H1 (cell line): Measurements from ENCODE around the gene MOB2. TPM values are rescaled to one million over a fixed set of nuclear protein-coding genes. Genes with fewer than 3 reads are reported as not detected.
A peak's percentile ranks its signal among the peaks of the same experiment; 100 is the strongest.

Experiments
- CTCF ChIA-PET: fragments of 300-600 bp; sonication (Branson Sonifier 250); formaldehyde crosslinking; loops from one replicate; lab custom pipeline; 2021; ENCODE audit not compliant: partially characterized antibody; lab: Charles Lee
- POLR2A ChIA-PET: fragments of 300-600 bp; sonication (Branson Sonifier 250); formaldehyde crosslinking; loops from one replicate; lab custom pipeline; 2021; ENCODE audit warnings: inconsistent platforms; ENCODE audit not compliant: partially characterized antibody; lab: Charles Lee
- DNase-seq, 2 experiments: peaks; one replicate each; pipeline versions ENCODE4 v3.0.0 to v3.0.0-alpha.2; 2010 to 2022; ENCODE audit warnings: low spot score in 2 of 2, low read depth in 1 of 2, mixed read lengths in 1 of 2
- FAIRE-seq: peaks from 2 replicates; lab custom pipeline; 2011; peaks lifted over from hg19 to GRCh38; lab: Jason Lieb, UNC
- H2AFZ ChIP-seq: 2 replicates; pipeline ENCODE4 v1.8.1; 2012; ENCODE audit warnings: low read length, inconsistent platforms
- H2AK5ac ChIP-seq: 2 replicates; pipeline ENCODE4 v1.6.1; 2013; ENCODE audit warnings: low read depth, low read length
- H2BK120ac ChIP-seq: replicated peaks from 2 replicates; pipeline ENCODE3; 2013; ENCODE audit warnings: low read depth, low read length, inconsistent platforms
- H2BK12ac ChIP-seq: 2 replicates; pipeline ENCODE4 v1.6.1; 2013; ENCODE audit warnings: low read depth, low read length
- H2BK15ac ChIP-seq: 2 replicates; pipeline ENCODE4 v1.6.1; 2013; ENCODE audit warnings: low read length
- H2BK20ac ChIP-seq: 2 replicates; pipeline ENCODE4 v1.6.1; 2013; ENCODE audit warnings: low read length
- H2BK5ac ChIP-seq: 2 replicates; pipeline ENCODE4 v1.6.1; 2013; ENCODE audit warnings: low read depth, low read length
- H3K14ac ChIP-seq: 2 replicates; pipeline ENCODE4 v1.6.1; 2013; ENCODE audit warnings: inconsistent platforms; ENCODE audit not compliant: insufficient read length
- H3K18ac ChIP-seq: 2 replicates; pipeline ENCODE4 v1.6.1; 2013; ENCODE audit warnings: low read length; ENCODE audit errors: extremely low read depth
- H3K23ac ChIP-seq: 2 replicates; pipeline ENCODE4 v1.6.1; 2013; ENCODE audit warnings: inconsistent platforms; ENCODE audit not compliant: insufficient read length
- H3K23me2 ChIP-seq: 2 replicates; pipeline ENCODE4 v1.6.1; 2013; ENCODE audit warnings: low read depth, low read length
- H3K27ac ChIP-seq: 2 replicates; pipeline ENCODE4 v1.6.1; 2011; ENCODE audit warnings: low read depth, low read length, inconsistent platforms
- H3K27me3 ChIP-seq, 4 experiments: replicated peaks in 1 of 4; 1 replicate in 1 of 4; 2 replicates in 3 of 4; pipeline versions ENCODE4 v1.6.1 to v1.8.1; 2011 to 2013; ENCODE audit warnings: low read length in 3 of 4, mild to moderate bottlenecking in 3 of 4, inconsistent platforms in 2 of 4, mixed read lengths in 2 of 4, moderate library complexity in 1 of 4; ENCODE audit not compliant: control insufficient read depth in 3 of 4, insufficient read depth in 3 of 4; ENCODE audit errors: extremely low read depth in 1 of 4
- H3K36me3 ChIP-seq, 4 experiments: 2 replicates each; pipeline versions ENCODE4 v1.6.1 to v1.8.1; 2011 to 2013; ENCODE audit warnings: mild to moderate bottlenecking in 4 of 4, low read length in 3 of 4, moderate library complexity in 2 of 4, control low read depth in 1 of 4, inconsistent platforms in 1 of 4; ENCODE audit not compliant: insufficient read depth in 4 of 4, control insufficient read depth in 2 of 4
- H3K4ac ChIP-seq: replicated peaks from 2 replicates; pipeline ENCODE3; 2013; ENCODE audit warnings: low read length, low read depth, mixed read lengths, inconsistent platforms; ENCODE audit not compliant: insufficient read length
- H3K4me1 ChIP-seq, 4 experiments: replicated peaks in 1 of 4; 1 replicate in 1 of 4; 2 replicates in 3 of 4; pipeline versions ENCODE4 v1.6.1 to v1.8.1; 2011 to 2013; ENCODE audit warnings: low read length in 3 of 4, inconsistent platforms in 2 of 4, mixed read lengths in 1 of 4; ENCODE audit not compliant: insufficient read depth in 4 of 4, control insufficient read depth in 3 of 4
- H3K4me2 ChIP-seq, 2 experiments: 2 replicates each; pipeline versions ENCODE4 v1.6.1 to v1.8.1; 2011 to 2013; ENCODE audit warnings: low read depth in 2 of 2, low read length in 2 of 2, control low read depth in 1 of 2, inconsistent platforms in 1 of 2, mild to moderate bottlenecking in 1 of 2; ENCODE audit not compliant: insufficient read depth in 1 of 2
- H3K4me3 ChIP-seq, 4 experiments: fragments of 200-600, 300-600 bp in 1 of 4; sonication (generic), shearing (Covaris generic), sonication (Bioruptor Twin) in 1 of 4; 2 replicates each; pipeline versions ENCODE4 v1.5.1 to v1.8.1; 2011 to 2016; ENCODE audit warnings: low read length in 4 of 4, low read depth in 3 of 4, control low read depth in 2 of 4, inconsistent platforms in 2 of 4, mild to moderate bottlenecking in 2 of 4, mixed read lengths in 1 of 4, moderate library complexity in 1 of 4; ENCODE audit not compliant: insufficient read depth in 2 of 4; ENCODE audit errors: extremely low read depth in 1 of 4
- H3K56ac ChIP-seq: replicated peaks from 2 replicates; pipeline ENCODE3; 2013; ENCODE audit warnings: low read depth, mild to moderate bottlenecking, mixed read lengths, low read length, inconsistent platforms; ENCODE audit not compliant: insufficient read length
- H3K79me1 ChIP-seq: 2 replicates; pipeline ENCODE4 v1.6.1; 2013; ENCODE audit warnings: low read depth, low read length, control low read depth
- H3K79me2 ChIP-seq, 2 experiments: 2 replicates each; pipeline versions ENCODE4 v1.6.1 to v1.8.1; 2012 to 2013; ENCODE audit warnings: low read length in 2 of 2, mild to moderate bottlenecking in 2 of 2, inconsistent platforms in 1 of 2; ENCODE audit not compliant: insufficient read depth in 2 of 2, control insufficient read depth in 1 of 2
- H3K9ac ChIP-seq, 4 experiments: replicated peaks in 1 of 4; 1 replicate in 1 of 4; 2 replicates in 3 of 4; pipeline versions ENCODE4 v1.6.1 to v1.8.1; 2011 to 2013; ENCODE audit warnings: low read depth in 3 of 4, low read length in 3 of 4, control low read depth in 2 of 4, mild to moderate bottlenecking in 2 of 4, moderate library complexity in 2 of 4, inconsistent platforms in 1 of 4; ENCODE audit errors: extremely low read depth in 1 of 4
- H3K9me3 ChIP-seq, 2 experiments: 2 replicates each; pipeline versions ENCODE4 v1.6.1 to v1.8.1; 2012 to 2013; ENCODE audit warnings: mild to moderate bottlenecking in 2 of 2, moderate library complexity in 2 of 2, control low read depth in 1 of 2, inconsistent platforms in 1 of 2, low read depth in 1 of 2, low read length in 1 of 2, mixed read lengths in 1 of 2; ENCODE audit not compliant: insufficient read depth in 2 of 2
- H4K20me1 ChIP-seq, 2 experiments: replicated peaks in 1 of 2; 2 replicates each; pipeline versions ENCODE3 to v1.8.1; 2011 to 2013; ENCODE audit warnings: inconsistent platforms in 2 of 2, low read length in 2 of 2, mild to moderate bottlenecking in 1 of 2; ENCODE audit not compliant: insufficient read depth in 2 of 2, control insufficient read depth in 1 of 2
- H4K5ac ChIP-seq: 2 replicates; pipeline ENCODE4 v1.6.1; 2013; ENCODE audit warnings: low read length, low read depth, mixed read lengths, inconsistent platforms; ENCODE audit not compliant: insufficient read length
- H4K8ac ChIP-seq: 2 replicates; pipeline ENCODE4 v1.8.0; 2013; ENCODE audit warnings: mild to moderate bottlenecking, moderate library complexity, low read length, inconsistent platforms; ENCODE audit not compliant: insufficient read depth; ENCODE audit errors: extremely low read depth
- H4K91ac ChIP-seq: replicated peaks from 2 replicates; pipeline ENCODE3; 2013; ENCODE audit warnings: low read length, mixed read lengths, inconsistent platforms; ENCODE audit not compliant: insufficient read length
- FOSL1 ChIP-seq: IDR thresholded peaks from 2 replicates; pipeline ENCODE4 v1.6.1; 2011; ENCODE audit warnings: mild to moderate bottlenecking, low read depth, low read length, moderate library complexity; ENCODE audit not compliant: insufficient read depth
- HDAC6 ChIP-seq: IDR thresholded peaks from one replicate; pipeline ENCODE4 v1.7.1; 2012; ENCODE audit warnings: low read depth, mild to moderate bottlenecking, inconsistent platforms, low read length, moderate library complexity
- JUN ChIP-seq: IDR thresholded peaks from 2 replicates; pipeline ENCODE4 v1.6.1; 2011; ENCODE audit warnings: low read depth, mild to moderate bottlenecking, improper control_type of control experiment, low read length
- KDM1A ChIP-seq: fragments of 200-600, 300-600 bp; sonication (generic); IDR thresholded peaks from 2 replicates; pipeline ENCODE4 v1.7.1; 2016; ENCODE audit warnings: mild to moderate bottlenecking, low read length, borderline replicate concordance
- KDM5A ChIP-seq: fragments of 200-600 bp; IDR thresholded peaks from 2 replicates; pipeline ENCODE4 v1.7.1; 2012; ENCODE audit warnings: mild to moderate bottlenecking, low read length, inconsistent platforms, mixed read lengths
- NANOG ChIP-seq: IDR thresholded peaks from 2 replicates; pipeline ENCODE4 v1.6.1; 2011; ENCODE audit warnings: low read length, low read depth, mild to moderate bottlenecking, inconsistent platforms; ENCODE audit not compliant: insufficient read depth, poor library complexity, severe bottlenecking
- PHF8 ChIP-seq: fragments of 200-600 bp; sonication (generic); conservative IDR thresholded peaks from 2 replicates; pipeline ENCODE4 v1.7.1; 2012; ENCODE audit warnings: low read depth, mild to moderate bottlenecking, inconsistent platforms, low read length, moderate library complexity
- POLR2A ChIP-seq, 2 experiments: IDR thresholded peaks; 1 replicate in 1 of 2; 2 replicates in 1 of 2; pipeline ENCODE4 v1.6.1; 2011; ENCODE audit warnings: low read depth in 2 of 2, low read length in 2 of 2, mild to moderate bottlenecking in 2 of 2; ENCODE audit errors: control extremely low read depth in 1 of 2
- POU5F1 ChIP-seq: IDR thresholded peaks from 2 replicates; pipeline ENCODE4 v1.6.1; 2011; ENCODE audit warnings: low read depth, mild to moderate bottlenecking, low read length, moderate library complexity
- RNF2 ChIP-seq: fragments of 200-900, 300-1000 bp; sonication (generic); IDR thresholded peaks from 2 replicates; pipeline ENCODE4 v1.7.1; 2016; ENCODE audit warnings: borderline replicate concordance, low read depth, mild to moderate bottlenecking, antibody characterized with exemption, low read length; ENCODE audit not compliant: poor library complexity, severe bottlenecking; ENCODE audit errors: missing control alignments
- TBP ChIP-seq: IDR thresholded peaks from 2 replicates; pipeline ENCODE4 v1.6.1; 2011; ENCODE audit warnings: low read depth, low read length, improper control_type of control experiment
- TCF12 ChIP-seq: IDR thresholded peaks from 2 replicates; pipeline ENCODE4 v1.6.1; 2011; ENCODE audit warnings: low read depth, mild to moderate bottlenecking, low read length
- WGBS, 2 experiments: shearing (Covaris generic) in 1 of 2; methylation state at CpG; one replicate each; pipeline versions ENCODE4 v1.1.6 to v1.1.7; 2013 to 2015; ENCODE audit warnings: low lambda C conversion rate in 2 of 2, mixed read lengths in 2 of 2, inconsistent platforms in 1 of 2, low coverage in 1 of 2, missing lambda C conversion rate in 1 of 2; ENCODE audit not compliant: insufficient replicate concordance in 2 of 2, insufficient coverage in 1 of 2, insufficient read length in 1 of 2; ENCODE audit errors: extremely low coverage in 1 of 2, missing lambda C conversion rate in 1 of 2; 5-methylcytosine and 5-hydroxymethylcytosine counted together
- polyA plus RNA-seq, 7 experiments: library from polyadenylated mRNA; depleted of rRNA in 3 of 7; stranded (reverse) in 5 of 7; unstranded in 2 of 7; fragments of >200 nt in 5 of 7; fragments of 200-250 nt in 2 of 7; gene quantifications; 1 replicate in 5 of 7; 2 replicates in 1 of 7; 4 replicates in 1 of 7; pipeline versions ENCODE4 v1.2.1 to v1.2.3, GENCODE V29; 2011 to 2013; ENCODE audit warnings: missing spikeins in 2 of 7, mixed read lengths in 2 of 7
- total RNA-seq: library from RNA; stranded (reverse); fragmentation: NEBNext Ultra II Directional; extraction: Animal tissue kit (Norgen Biotek cat#: 25700); gene quantifications from 2 replicates; pipeline ENCODE4 v1.2.1, GENCODE V29; 2021

Gene MOB2
- total and polyA plus RNA-seq, 2 of the 8 experiments (the other 6 are each of a cell fraction or from before 2014, with no cell fraction given) = 18.6 to 28.2 TPM

- no peak overlapping the region for H2BK120ac ChIP-seq
- no peaks in the 10 kb centered on the region for H3K79me1 ChIP-seq
- 89% methylated on average over 5 of the region's 24 CpGs; no CpG with 5 or more reads in 1 of the 2 experiments for WGBS, 2 experiments
- H3K27me3 ChIP-seq = no peaks in the 10 kb centered on the region
- H3K14ac ChIP-seq = no peak overlapping the region
- ChIA-PET POLR2A (no interaction called here), CTCF (interaction anchor here (0.8 to 1.3 kb wide), 6 partner anchors 11 to 66 kb away, joined by 3 to 5 read pairs (median 3); no protein-coding TSS in a partner anchor)
- no peaks in the 10 kb centered on the region for H3K23me2 ChIP-seq
- no peak overlapping the region for H2AFZ ChIP-seq
- peaks cover 0 to 26% (median 4%) of the 10 kb centered on the region in 4 experiments; a peak in 5 of 8 replicates for H3K36me3 ChIP-seq
- H3K56ac ChIP-seq = no peak overlapping the region
- H3K4me2 ChIP-seq = no peak overlapping the region
- no peak overlapping the region for H2BK15ac ChIP-seq
- H4K8ac ChIP-seq = peak overlapping the region; percentile 48; the same call in 1 of the 2 replicates
- no peak overlapping the region for H3K4ac ChIP-seq
- no peaks in the 10 kb centered on the region for H3K4me1 ChIP-seq
- H3K23ac ChIP-seq = no peak overlapping the region
- no peak overlapping the region for H3K27ac ChIP-seq
- H2BK5ac ChIP-seq = no peak overlapping the region
- no peak overlapping the region for H3K4me3 ChIP-seq
- no peak overlapping the region for H2BK20ac ChIP-seq
- no peak overlapping the region for H3K9ac ChIP-seq
- peaks cover 0 to 8% of the 10 kb centered on the region in 2 experiments for H4K20me1 ChIP-seq
- FAIRE-seq (no peak), DNase-seq (no peak)
- no peak overlapping the region for H4K5ac ChIP-seq
- H3K9me3 ChIP-seq = no peaks in the 10 kb centered on the region
- no peaks in the 10 kb centered on the region for H3K79me2 ChIP-seq
- no peak for TF ChIP-seq HDAC6
- TF ChIP-seq FOSL1 = no peak
- TF ChIP-seq RNF2 = no peak
- no peak for TF ChIP-seq KDM5A
- TF ChIP-seq TBP = no peak
- no peak for TF ChIP-seq POLR2A (IDR thresholded peaks at IDR 0.05; ENCODE audit: control extremely low read depth in 1 of 2, low read depth in 2 of 2, low read length in 2 of 2)
- no peak for TF ChIP-seq NANOG
- TF ChIP-seq PHF8 = no peak
- no peak for TF ChIP-seq TCF12
- TF ChIP-seq POU5F1 = no peak
- TF ChIP-seq JUN = no peak
- no peak for TF ChIP-seq KDM1A
- no peak overlapping the region for H3K18ac ChIP-seq
- no peak overlapping the region for H2AK5ac ChIP-seq
- H2BK12ac ChIP-seq = no peak overlapping the region
- no peak overlapping the region for H4K91ac ChIP-seq
These were observed 37.7 kb downstream of the MOB2 start for GRCh38 chr11:1448882-1449281.
